HCT116 (cell line): ENCODE measurements around the gene PSENEN. TPM values are rescaled to one million over a fixed set of nuclear protein-coding genes. Genes with fewer than 3 reads are reported as not detected.

Experiments
- ATAC-seq: fragments of 200-7000 bp; cut with Tn5 transposase; 2 replicates; pipeline ENCODE4 v1.9.1; 2020; ENCODE audit warnings: mild to moderate bottlenecking, moderate library complexity
- BruUV-seq: library from RNA; stranded (reverse); fragments of 400-500 nt; replicated peaks from 2 replicates; lab custom pipeline; 2021; lab: Mats Ljungman, UMichigan
- CTCF ChIA-PET: fragments of 300-600 bp; sonication (Branson Sonifier 250); formaldehyde crosslinking; loops from one replicate; lab custom pipeline; 2021; ENCODE audit warnings: antibody characterized with exemption; lab: Charles Lee
- POLR2A ChIA-PET: fragments of 300-600, 350-600 bp; sonication (Branson Sonifier 250); formaldehyde crosslinking; loops from one replicate; lab custom pipeline; 2021; ENCODE audit warnings: antibody characterized with exemption; lab: Charles Lee
- RAD21 ChIA-PET, 2 experiments: fragments of 300-600 bp; sonication (Branson Sonifier 250); formaldehyde crosslinking; loops; one replicate each; lab custom pipeline; 2023; ENCODE audit warnings: low total read pairs in 2 of 2; ENCODE audit not compliant: uncharacterized antibody in 2 of 2, unreplicated experiment in 2 of 2, low non-redundant PET in 1 of 2; lab: Charles Lee
- DNase-seq: peaks from one replicate; pipeline ENCODE4 v3.0.0-alpha.2; 2010; ENCODE audit warnings: low read depth, low spot score
- H2AFZ ChIP-seq: fragments of 200-600 bp; shearing (Covaris generic), sonication (generic); 2 replicates; pipeline ENCODE4 v1.6.1; 2017; ENCODE audit warnings: low read depth, mixed run types, mixed read lengths, antibody characterized with exemption, low read length; ENCODE audit not compliant: poor library complexity, severe bottlenecking
- H3K27ac ChIP-seq: 2 replicates; pipeline ENCODE4 v1.5.1; 2012; ENCODE audit warnings: low read depth, low read length
- H3K27me3 ChIP-seq: fragments of 200-600 bp; sonication (generic); 2 replicates; pipeline ENCODE4 v1.6.1; 2016; ENCODE audit warnings: mixed run types, low read length, mixed read lengths; ENCODE audit not compliant: insufficient read depth
- H3K36me3 ChIP-seq, 2 experiments: fragments of 200-500 bp in 1 of 2; fragments of 200-600 bp in 1 of 2; sonication (Bioruptor generic) in 1 of 2; sonication (generic) in 1 of 2; 2 replicates each; pipeline versions ENCODE4 v1.5.1 to v1.6.1; 2014 to 2016; ENCODE audit warnings: low read length in 2 of 2, inconsistent platforms in 1 of 2, mixed read lengths in 1 of 2, mixed run types in 1 of 2; ENCODE audit not compliant: insufficient read depth in 2 of 2, control insufficient read depth in 1 of 2
- H3K4me1 ChIP-seq, 2 experiments: fragments of 200-600 bp in 1 of 2; sonication (generic) in 1 of 2; 2 replicates each; pipeline versions ENCODE4 v1.5.1 to v1.6.1; 2012 to 2017; ENCODE audit warnings: low read length in 2 of 2, inconsistent platforms in 1 of 2, mild to moderate bottlenecking in 1 of 2, mixed read lengths in 1 of 2, mixed run types in 1 of 2, moderate library complexity in 1 of 2; ENCODE audit not compliant: insufficient read depth in 2 of 2, control insufficient read depth in 1 of 2
- H3K4me2 ChIP-seq: fragments of 200-600 bp; sonication (generic); 2 replicates; pipeline ENCODE4 v1.6.1; 2017; ENCODE audit warnings: mixed run types, low read length, mixed read lengths
- H3K4me3 ChIP-seq, 2 experiments: fragments of 200-600 bp in 1 of 2; sonication (generic) in 1 of 2; replicated peaks in 1 of 2; 2 replicates each; pipeline ENCODE4 v1.5.1; 2011 to 2016; ENCODE audit warnings: low read length in 2 of 2, control low read depth in 1 of 2, low read depth in 1 of 2, mild to moderate bottlenecking in 1 of 2, mixed read lengths in 1 of 2, mixed run types in 1 of 2
- H3K79me2 ChIP-seq: fragments of 200-600 bp; sonication (generic); 2 replicates; pipeline ENCODE4 v1.6.1; 2017; ENCODE audit warnings: mild to moderate bottlenecking, mixed run types, low read length, moderate library complexity, mixed read lengths; ENCODE audit not compliant: insufficient read depth
- H3K9ac ChIP-seq: fragments of 200-600 bp; sonication (generic); 2 replicates; pipeline ENCODE4 v1.6.1; 2016; ENCODE audit warnings: low read length, mixed read lengths
- H3K9me2 ChIP-seq: fragments of 200-600 bp; sonication (generic), shearing (Covaris generic); 2 replicates; pipeline ENCODE4 v1.6.1; 2017; ENCODE audit warnings: mixed run types, mild to moderate bottlenecking, moderate library complexity; ENCODE audit not compliant: insufficient read depth
- H3K9me3 ChIP-seq, 2 experiments: fragments of 200-500 bp in 1 of 2; fragments of 200-600 bp in 1 of 2; sonication (Bioruptor generic) in 1 of 2; sonication (generic) in 1 of 2; 2 replicates each; pipeline ENCODE4 v1.6.1; 2014 to 2017; ENCODE audit warnings: low read length in 2 of 2, mixed read lengths in 2 of 2, inconsistent platforms in 1 of 2, low read depth in 1 of 2, mild to moderate bottlenecking in 1 of 2, mixed run types in 1 of 2, moderate library complexity in 1 of 2; ENCODE audit not compliant: control insufficient read depth in 1 of 2, insufficient read depth in 1 of 2
- H4K20me1 ChIP-seq: fragments of 200-600 bp; sonication (generic), shearing (Covaris generic); 2 replicates; pipeline ENCODE4 v1.6.1; 2017; ENCODE audit warnings: mixed run types, mild to moderate bottlenecking, moderate library complexity; ENCODE audit not compliant: insufficient read depth
- CBX3 ChIP-seq: IDR thresholded peaks from 2 replicates; pipeline ENCODE4 v1.6.1; 2012; ENCODE audit warnings: low read depth
- CEBPB ChIP-seq: IDR thresholded peaks from 2 replicates; pipeline ENCODE4 v1.6.1; 2012; ENCODE audit warnings: low read depth
- CTCF ChIP-seq, 3 experiments: fragments of 200-600 bp in 1 of 3; sonication (generic) in 1 of 3; IDR thresholded peaks in 2 of 3; conservative IDR thresholded peaks in 1 of 3; 2 replicates each; pipeline ENCODE4 v1.5.1; 2012 to 2017; ENCODE audit warnings: low read depth in 2 of 3, low read length in 2 of 3, antibody characterized with exemption in 1 of 3, borderline replicate concordance in 1 of 3, control low read depth in 1 of 3, mild to moderate bottlenecking in 1 of 3, mixed read lengths in 1 of 3, mixed run types in 1 of 3, moderate library complexity in 1 of 3; ENCODE audit not compliant: insufficient read depth in 1 of 3
- EGR1 ChIP-seq: IDR thresholded peaks from 2 replicates; pipeline ENCODE4 v1.6.1; 2012; ENCODE audit warnings: low read depth
- ELF1 ChIP-seq: IDR thresholded peaks from 2 replicates; pipeline ENCODE4 v1.6.1; 2012; ENCODE audit warnings: low read depth, borderline replicate concordance
- EZH2phosphoT487 ChIP-seq: fragments of 200-600 bp; IDR thresholded peaks from 2 replicates; pipeline ENCODE4 v1.6.1; 2018; ENCODE audit warnings: antibody characterized with exemption, borderline replicate concordance
- FOSL1 ChIP-seq: IDR thresholded peaks from 2 replicates; pipeline ENCODE4 v1.6.1; 2012; ENCODE audit warnings: low read depth
- JUND ChIP-seq: IDR thresholded peaks from 2 replicates; pipeline ENCODE4 v1.6.1; 2012
- MAX ChIP-seq: IDR thresholded peaks from 2 replicates; pipeline ENCODE4 v1.6.1; 2012
- POLR2A ChIP-seq: IDR thresholded peaks from 2 replicates; pipeline ENCODE4 v1.7.0; 2011; ENCODE audit warnings: borderline replicate concordance; ENCODE audit not compliant: insufficient read depth, insufficient read length; ENCODE audit errors: extremely low read depth
- RAD21 ChIP-seq: IDR thresholded peaks from 2 replicates; pipeline ENCODE4 v1.6.1; 2012; ENCODE audit warnings: low read depth, mild to moderate bottlenecking
- REST ChIP-seq: IDR thresholded peaks from 2 replicates; pipeline ENCODE4 v1.6.1; 2012; ENCODE audit warnings: low read depth
- SIN3A ChIP-seq: IDR thresholded peaks from 2 replicates; pipeline ENCODE4 v1.6.1; 2012; ENCODE audit warnings: low read depth
- SP1 ChIP-seq: IDR thresholded peaks from 2 replicates; pipeline ENCODE4 v1.6.1; 2012; ENCODE audit warnings: low read depth
- TCF7L2 ChIP-seq: IDR thresholded peaks from 2 replicates; pipeline ENCODE4 v1.7.0; 2011; ENCODE audit warnings: borderline replicate concordance, inconsistent platforms; ENCODE audit not compliant: insufficient read depth, insufficient read length; ENCODE audit errors: extremely low read depth
- YY1 ChIP-seq: IDR thresholded peaks from 2 replicates; pipeline ENCODE4 v1.6.1; 2011; ENCODE audit warnings: low read length, low read depth, moderate library complexity, mild to moderate bottlenecking; ENCODE audit not compliant: insufficient replicate concordance; ENCODE audit errors: extremely low read depth
- ZBTB33 ChIP-seq: IDR thresholded peaks from 2 replicates; pipeline ENCODE4 v1.6.1; 2011; ENCODE audit warnings: mild to moderate bottlenecking, low read length, moderate library complexity; ENCODE audit not compliant: insufficient replicate concordance; ENCODE audit errors: extremely low read depth
- ZFX ChIP-seq: fragments of 450-650 bp; IDR thresholded peaks from 2 replicates; pipeline ENCODE4 v1.6.1; 2017
- intact Hi-C: fragments of 100-400 bp; cut with micrococcal nuclease; formaldehyde crosslinking; loops from 2 replicates; pipeline ENCODE4 v1.10.0; 2022
- total RNA-seq: library from RNA; stranded (reverse); gene quantifications from one replicate; pipeline ENCODE4 v1.2.1, GENCODE V29; 2021; ENCODE audit not compliant: unreplicated experiment

The PSENEN gene
- total RNA-seq, 1 experiment from 2014 or later = 55.3 TPM

GRCh38 chr19:35712567-35713505, 32.6 kb upstream of the PSENEN start:
- no peak overlapping the region for H3K4me2 ChIP-seq
- TF ChIP-seq TCF7L2 (no peak), FOSL1 (no peak), POLR2A (no peak), RAD21 (no peak), ELF1 (no peak), ZBTB33 (no peak), EZH2phosphoT487 (no peak), ZFX (no peak), REST (no peak), EGR1 (no peak), CTCF (IDR thresholded peaks at IDR 0.05 in 2 of 3, conservative IDR thresholded peaks at IDR 0.05 in 1 of 3; ENCODE audit: borderline replicate concordance in 1 of 3, insufficient read depth in 1 of 3, low read depth in 2 of 3, low read length in 2 of 3) (no peak), CBX3 (no peak), SIN3A (no peak), SP1 (no peak), CEBPB (no peak), MAX (no peak), JUND (no peak), YY1 (no peak)
- no TSS peak for BruUV-seq
- H3K27me3 ChIP-seq = no peaks in the 10 kb centered on the region
- H3K9me2 ChIP-seq = no peaks in the 10 kb centered on the region
- no peak for DNase-seq
- intact Hi-C loops = loop anchor here (10.0 kb wide), 1 partner anchor 358 kb away; the partner anchor contains the start of gene FFAR3
- no peaks in the 10 kb centered on the region for H4K20me1 ChIP-seq
- no peak overlapping the region for H3K4me3 ChIP-seq
- H3K27ac ChIP-seq = no peak overlapping the region
- RAD21 ChIA-PET = no interaction called here
- ATAC-seq = no peak
- POLR2A ChIA-PET = interaction anchor here (1.2 kb wide), 1 partner anchor 35 kb away, joined by 3 read pairs; the partner anchor contains the start of gene LIN37
- no peaks in the 10 kb centered on the region for H3K36me3 ChIP-seq
- CTCF ChIA-PET = interaction anchor here (0.9 kb wide), 1 partner anchor 157 kb away, joined by 3 read pairs; no protein-coding TSS in a partner anchor
- peaks cover 5% of the 10 kb centered on the region; the same call in 1 of the 2 replicates for H3K79me2 ChIP-seq
- H3K4me1 ChIP-seq = peaks cover 9 to 33% of the 10 kb centered on the region in 2 experiments; a peak in 3 of 4 replicates
- H3K9ac ChIP-seq = no peak overlapping the region
- H3K9me3 ChIP-seq = no peaks in the 10 kb centered on the region
- H2AFZ ChIP-seq = no peak overlapping the region
